NOMO-1 treated with dmso at 0.1 percent for 144 hours (cell line): ENCODE data around the gene TIMM13.
"Not testable (repeated sequence)": the region's sequence is repeated elsewhere in the genome, so short reads cannot be mapped to it uniquely, and the experiment has no call there.

ENCODE experiments used
- DNase-seq: peaks from one replicate; lab custom pipeline; 2025; ENCODE audit not compliant: unreplicated experiment; lab: John Stamatoyannopoulos, UW

TIMM13 gene

DNA sequence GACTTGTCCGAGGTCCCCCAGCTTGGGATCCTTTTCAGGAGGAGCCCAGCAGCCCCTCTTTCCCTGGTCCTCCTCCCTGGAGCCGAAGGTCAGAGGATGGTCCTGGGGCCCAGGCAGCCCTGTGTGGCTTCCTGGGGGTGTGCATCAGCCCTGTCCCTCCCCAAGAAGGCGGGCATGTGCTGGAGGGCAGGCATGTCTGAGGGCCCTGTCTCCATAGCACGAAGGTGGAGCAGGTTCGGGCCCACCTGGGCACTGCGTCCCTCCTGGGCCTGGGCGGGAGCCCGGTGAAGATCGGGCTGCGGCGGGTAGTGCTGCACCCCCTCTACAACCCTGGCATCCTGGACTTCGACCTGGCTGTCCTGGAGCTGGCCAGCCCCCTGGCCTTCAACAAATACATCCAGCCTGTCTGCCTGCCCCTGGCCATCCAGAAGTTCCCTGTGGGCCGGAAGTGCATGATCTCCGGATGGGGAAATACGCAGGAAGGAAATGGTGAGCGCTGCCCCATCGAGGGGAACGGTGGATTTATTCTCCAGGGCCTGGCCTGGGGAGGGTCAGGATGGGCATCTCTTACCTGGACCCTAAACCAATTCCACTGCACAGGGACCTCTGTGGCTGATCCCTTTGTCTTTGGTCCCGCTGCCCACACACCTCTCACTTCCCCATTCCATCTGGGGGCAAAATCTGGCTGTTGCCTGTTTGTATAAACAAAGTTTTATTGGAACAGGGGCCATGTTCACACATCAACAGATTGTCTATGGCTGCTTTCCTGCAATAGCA is 10.9 kb downstream of the TIMM13 start:
- DNase-seq: no peak

DNA sequence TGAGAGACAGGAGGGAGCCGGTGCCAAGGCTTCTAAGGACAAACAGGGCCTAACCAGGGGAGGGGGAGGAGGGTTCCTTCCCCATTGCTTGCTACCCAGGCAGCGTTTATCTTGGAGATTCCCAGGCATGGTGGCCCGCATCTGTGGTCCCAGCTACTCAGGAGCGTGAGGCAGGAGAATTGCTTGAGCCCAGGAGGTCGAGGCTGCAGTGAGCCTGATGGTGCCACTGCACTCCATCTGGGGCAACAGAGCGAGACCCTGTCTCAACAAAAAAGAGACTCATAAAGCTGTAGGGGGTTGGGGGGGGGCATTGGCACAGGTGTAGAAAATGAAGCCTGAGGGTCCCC is 11.4 kb downstream of the TIMM13 start:
- no peak for DNase-seq

DNA sequence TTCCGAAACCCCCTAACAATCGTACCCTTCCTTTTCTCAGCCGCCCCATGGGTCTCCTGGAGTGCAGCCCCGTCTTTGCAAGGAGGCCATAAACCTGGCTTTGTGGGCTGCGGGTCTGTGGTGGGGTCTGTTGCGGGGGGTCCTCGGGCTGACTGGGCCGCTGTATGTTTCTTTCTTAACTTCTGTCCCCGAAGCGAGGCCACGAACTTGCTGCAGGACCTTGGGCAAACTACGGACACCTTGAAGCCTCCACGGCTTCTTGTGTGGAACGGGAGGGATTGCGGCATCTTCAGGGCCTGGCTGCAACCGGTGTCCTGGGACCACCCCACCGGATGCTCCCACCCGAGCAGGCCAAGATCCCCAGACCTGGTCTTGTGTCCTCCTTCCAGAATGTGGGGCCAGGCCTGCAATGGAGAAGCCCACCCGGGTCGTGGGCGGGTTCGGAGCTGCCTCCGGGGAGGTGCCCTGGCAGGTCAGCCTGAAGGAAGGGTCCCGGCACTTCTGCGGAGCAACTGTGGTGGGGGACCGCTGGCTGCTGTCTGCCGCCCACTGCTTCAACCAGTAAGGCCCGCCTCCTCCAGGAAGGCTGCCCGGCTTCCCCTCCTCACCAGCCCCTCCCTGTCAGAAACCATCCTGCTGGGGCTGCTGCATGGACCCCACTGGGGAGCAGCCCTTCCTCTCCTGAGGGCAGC is 12.0 kb downstream of the TIMM13 start:
- no peak for DNase-seq

DNA sequence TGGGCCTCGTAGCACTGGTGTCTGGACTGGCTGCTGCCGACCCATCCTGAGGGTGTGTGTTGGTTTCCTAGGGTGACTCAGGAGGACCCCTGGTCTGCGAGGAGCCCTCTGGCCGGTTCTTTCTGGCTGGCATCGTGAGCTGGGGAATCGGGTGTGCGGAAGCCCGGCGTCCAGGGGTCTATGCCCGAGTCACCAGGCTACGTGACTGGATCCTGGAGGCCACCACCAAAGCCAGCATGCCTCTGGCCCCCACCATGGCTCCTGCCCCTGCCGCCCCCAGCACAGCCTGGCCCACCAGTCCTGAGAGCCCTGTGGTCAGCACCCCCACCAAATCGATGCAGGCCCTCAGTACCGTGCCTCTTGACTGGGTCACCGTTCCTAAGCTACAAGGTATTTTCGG is 13.8 kb downstream of the TIMM13 start:
- no peak for DNase-seq

DNA sequence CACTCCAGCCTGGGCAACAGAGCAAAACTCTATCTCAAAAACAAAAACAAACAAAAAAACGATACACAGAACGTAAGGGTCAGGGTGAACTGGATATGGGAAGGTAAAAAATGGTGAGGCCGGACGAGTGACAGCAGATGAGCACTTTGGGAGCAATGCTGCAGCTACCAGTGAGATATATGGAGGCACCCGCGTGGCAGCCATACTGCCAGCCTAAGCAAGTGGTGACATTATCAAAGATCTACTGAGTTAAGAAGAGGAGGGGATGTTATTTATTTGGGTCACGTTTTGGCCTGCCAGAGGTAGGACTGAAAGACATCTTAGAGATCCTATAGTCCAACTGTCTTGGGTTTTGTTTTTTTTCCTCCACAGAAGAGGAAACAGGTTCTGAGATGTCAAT is 14.2 kb downstream of the TIMM13 start:
- no peak for DNase-seq

DNA sequence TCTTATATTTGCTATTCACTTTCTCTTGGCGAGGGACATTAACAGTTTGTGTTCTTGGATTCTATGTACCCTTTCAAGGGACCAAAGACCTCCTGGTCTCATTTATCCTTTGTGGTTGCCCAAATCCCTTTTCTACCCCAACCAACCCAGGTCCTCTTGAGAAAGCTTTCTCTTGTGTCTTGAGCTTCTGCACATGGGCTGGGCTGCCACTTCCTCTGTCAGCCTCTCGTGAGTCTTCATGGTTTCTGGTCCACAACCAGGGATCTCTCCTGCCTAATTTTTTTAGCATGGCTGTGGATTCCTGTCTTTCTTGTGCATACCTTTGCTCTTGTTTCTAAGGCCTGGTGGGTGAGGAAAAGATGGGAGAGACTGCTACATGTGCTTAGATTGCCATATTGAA is 14.9 kb downstream of the TIMM13 start:
- DNase-seq: no peak

DNA sequence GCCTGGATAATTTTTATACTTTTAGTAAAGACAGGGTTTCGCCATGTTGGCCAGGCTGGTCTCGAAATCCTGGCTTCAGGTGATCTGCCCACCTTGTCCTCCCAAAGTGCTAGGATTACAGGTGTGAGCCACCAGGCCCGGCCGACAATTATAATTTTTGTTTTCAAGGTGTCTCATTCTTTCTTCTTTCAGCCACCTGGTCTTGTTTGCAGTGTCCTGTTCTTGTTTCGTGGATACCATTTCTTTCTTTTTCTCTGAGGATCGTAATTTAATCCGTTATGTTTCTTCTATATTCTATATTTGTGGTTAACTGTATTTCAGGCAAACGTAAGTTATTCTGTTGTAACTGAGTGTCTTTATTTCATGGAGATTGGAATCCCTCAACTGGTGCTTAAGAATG is 15.7 kb downstream of the TIMM13 start:
- DNase-seq: no peak

DNA sequence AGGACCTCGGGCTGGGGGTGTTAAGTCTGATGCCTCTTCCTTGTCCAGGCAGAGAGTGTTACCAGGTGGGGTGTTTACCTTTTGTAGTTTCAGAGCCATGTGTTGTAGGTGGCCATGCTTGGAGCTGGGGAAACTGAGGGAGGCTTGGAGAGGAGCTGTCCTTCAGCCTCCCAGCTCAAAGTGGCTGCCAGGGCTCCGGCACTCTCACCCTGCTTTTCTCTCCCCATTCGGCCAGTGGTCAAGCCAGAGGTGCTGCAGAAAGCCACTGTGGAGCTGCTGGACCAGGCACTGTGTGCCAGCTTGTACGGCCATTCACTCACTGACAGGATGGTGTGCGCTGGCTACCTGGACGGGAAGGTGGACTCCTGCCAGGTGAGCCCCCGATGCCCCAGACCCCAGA is 17.4 kb downstream of the TIMM13 start:
- DNase-seq: no peak

DNA sequence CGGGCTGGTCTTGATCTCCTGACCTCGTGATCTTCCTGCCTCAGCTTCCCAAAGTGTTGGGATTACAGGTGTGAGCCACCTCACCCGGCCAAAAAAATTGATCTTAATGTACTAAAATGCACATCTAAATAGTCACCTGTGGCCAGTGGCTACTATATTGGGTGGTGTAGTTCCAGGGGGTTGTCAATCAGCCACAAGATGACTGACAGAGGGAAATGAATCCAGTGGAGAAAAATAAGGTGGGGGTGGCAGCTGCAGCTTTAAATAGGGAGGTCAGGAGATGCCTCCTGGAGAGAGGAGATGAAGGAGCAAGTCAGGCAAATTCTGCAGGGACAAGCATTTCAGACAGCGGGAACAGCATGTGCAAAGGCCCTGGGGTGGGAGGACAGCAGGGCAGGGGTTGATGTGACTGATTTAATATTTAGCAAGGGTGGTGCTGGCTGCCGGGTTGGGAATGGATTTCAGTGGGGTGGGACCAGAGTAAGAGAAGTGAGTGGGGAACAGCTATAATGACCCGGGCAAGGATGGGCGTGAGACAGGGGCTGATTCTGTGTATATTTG is 18.0 kb downstream of the TIMM13 start:
- DNase-seq: no peak

DNA sequence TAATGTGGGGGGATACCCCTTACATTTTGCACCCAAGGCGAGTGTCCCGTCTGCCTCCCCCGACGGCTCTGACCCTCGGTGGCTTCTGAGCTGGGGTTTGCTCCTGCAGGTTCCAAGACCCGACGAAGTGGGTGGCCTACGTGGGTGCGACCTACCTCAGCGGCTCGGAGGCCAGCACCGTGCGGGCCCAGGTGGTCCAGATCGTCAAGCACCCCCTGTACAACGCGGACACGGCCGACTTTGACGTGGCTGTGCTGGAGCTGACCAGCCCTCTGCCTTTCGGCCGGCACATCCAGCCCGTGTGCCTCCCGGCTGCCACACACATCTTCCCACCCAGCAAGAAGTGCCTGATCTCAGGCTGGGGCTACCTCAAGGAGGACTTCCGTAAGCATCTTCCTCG is 19.1 kb downstream of the TIMM13 start:
- DNase-seq: no peak

DNA sequence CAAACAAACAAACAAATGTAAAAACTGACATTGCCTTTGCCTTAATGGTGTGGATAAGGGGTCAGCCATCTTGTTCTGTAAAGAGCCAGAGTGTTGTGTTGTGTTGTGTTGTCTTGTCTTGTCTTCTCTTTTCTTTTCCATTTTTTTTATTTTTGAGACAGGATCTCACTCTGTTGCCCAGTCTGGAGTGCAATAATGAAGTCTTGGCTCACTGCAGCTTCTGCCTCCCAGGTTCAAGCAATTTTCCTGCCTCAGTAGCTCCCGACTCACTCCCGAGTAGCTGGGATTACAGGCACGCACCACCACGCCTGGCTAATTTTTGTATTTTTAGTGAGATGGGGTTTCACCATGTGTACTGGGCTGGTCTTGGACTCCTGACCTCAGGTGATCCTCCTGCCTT is 27.8 kb downstream of the TIMM13 start:
- no peak for DNase-seq

DNA sequence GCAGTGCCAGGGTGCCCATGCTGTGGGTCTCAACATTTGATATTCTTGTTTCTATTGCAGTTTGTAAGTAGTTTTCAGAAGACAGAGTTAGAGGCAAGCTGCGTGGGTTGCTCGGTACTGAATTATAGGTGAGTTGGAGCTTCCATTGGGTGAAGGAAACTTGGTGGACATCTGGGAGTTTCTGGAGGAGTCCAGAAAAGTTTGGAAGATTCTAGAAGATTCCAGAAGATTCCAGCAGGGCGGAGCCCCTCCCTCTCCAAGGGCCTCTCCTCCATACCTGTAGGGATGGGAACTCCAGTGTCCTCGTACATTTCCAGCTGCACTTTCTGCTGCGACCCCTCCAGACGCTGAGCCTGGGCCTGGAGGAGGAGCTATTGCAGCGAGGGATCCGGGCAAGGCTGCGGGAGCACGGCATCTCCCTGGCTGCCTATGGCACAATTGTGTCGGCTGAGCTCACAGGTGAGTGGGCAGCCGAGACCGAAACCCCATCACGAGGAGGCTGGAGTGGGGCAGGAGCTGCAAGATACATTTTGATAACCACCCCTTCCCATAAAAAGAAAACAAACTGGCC is 28.6 kb downstream of the TIMM13 start:
- DNase-seq: no peak

DNA sequence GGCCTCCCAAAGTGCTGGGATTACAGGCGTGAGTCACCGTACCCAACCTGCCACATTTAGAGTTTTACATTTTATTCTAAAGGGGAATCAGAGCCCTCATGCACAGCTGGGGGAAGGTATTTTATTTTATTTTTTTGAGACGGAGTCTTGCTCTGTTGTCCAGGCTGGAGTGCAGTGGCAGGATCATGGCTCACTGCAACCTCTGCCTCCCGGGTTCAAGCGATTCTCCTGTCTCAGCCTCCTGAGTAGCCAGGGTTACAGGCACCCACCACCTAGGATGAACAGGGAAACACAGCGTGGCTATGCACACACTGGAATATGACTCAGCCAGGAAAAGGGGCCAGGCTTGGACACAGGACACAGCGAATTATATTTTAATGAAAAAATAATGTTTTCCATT is 30.2 kb downstream of the TIMM13 start:
- DNase-seq: not testable (repeated sequence)

DNA sequence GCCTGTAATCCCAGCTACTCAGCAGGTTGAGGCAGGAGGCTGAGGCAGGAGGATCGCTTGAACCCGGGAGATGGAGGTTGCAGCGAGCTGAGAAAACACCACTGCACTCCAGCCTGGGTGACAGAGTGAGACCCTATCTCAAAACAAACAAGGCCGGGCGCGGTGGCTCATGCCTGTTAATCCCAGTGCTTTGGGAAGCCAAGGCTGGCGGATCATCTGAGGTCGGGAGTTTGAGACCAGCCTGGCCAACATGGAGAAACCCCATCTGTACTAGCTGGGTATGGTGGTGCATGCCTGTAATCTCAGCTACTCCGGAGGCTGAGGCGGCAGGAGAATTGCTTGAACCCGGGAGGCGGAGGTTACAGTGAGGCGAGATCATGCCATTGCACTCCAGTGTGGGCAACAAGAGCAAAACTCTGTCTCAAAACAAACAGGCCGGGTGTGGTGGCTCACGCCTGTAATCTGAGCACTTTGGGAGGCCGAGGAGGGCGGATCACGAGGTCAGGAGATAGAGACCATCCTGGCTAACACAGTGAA is 32.0 kb downstream of the TIMM13 start:
- DNase-seq: not testable (repeated sequence)

DNA sequence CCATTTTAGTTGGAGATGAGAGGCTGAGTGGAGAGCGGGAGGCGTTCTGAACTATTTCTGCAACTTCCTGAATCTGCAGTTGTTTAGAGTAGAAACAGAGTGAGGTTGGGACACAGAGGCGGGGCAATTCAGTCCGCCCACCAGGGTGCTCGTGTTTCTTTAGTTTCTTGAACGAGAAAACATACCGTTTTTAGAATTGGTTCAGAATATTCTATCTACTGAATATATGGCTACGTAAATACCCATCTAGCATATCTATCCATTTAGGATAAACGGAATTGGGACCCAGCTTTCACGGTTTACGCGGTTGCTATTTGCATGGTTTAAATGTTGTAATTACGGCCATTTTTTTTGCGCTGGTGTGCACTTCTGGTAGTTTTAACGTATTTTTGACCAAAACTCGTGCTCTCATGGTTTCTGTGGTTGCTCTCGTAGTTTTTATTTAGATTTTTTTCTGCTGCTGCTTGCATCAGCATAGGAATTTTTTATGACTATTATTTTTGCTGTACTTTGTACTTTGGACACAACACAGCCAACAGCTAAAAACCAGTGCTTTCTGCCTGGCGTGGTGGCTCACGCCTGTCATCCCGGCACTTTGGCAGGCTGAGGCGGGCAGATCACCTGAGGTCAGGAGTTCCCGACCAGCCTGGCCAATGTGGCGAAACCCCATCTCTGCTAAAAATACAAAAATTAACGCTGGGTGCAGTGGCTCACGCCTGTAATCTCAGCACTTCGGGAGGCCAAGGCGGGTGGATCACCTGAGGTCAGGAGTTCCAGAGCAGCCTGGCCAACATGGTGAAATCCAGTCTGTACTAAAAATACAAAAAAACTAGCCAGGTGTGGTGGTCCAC is 32.7 kb downstream of the TIMM13 start:
- peak; percentile 84 for DNase-seq

DNA sequence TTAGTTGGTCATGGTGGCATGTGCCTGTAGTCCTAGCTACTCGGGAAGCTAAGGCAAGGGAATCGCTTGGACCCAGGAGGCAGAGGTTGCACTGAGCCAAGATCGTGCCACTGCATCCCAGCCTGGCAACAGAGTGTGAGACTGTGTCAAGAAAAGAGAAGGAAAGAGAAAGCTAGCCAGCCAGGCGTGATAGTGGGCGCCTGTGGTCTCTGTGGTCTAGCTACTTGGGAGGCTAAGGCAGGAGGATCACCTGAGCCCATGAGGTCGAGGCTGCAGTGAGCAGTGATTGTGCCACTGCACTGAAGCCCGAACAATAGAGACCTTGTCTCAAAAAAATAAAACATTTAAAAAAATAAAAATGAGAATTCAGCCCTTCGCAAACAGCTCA is 33.3 kb downstream of the TIMM13 start:
- DNase-seq: peak; percentile 53

DNA sequence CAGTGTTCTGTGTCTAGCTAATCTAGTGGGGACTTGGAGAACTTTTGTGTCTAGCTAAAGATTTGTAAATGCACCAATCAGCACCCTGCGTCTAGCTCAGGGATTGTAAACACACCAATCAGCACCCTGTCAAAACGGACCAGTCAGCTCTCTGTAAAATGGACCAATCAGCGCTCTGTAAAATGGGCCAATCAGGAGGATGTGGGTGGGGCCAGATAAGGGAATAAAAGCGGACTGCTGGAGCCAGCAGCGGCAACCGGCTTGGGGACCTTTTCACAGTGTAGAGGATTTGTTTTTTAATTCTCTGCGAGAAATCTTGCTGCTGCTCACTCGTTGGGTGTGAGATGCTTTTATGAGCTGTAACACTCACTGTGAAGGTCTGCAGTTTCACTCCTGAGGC is 34.5 kb downstream of the TIMM13 start:
- DNase-seq: not testable (repeated sequence)

DNA sequence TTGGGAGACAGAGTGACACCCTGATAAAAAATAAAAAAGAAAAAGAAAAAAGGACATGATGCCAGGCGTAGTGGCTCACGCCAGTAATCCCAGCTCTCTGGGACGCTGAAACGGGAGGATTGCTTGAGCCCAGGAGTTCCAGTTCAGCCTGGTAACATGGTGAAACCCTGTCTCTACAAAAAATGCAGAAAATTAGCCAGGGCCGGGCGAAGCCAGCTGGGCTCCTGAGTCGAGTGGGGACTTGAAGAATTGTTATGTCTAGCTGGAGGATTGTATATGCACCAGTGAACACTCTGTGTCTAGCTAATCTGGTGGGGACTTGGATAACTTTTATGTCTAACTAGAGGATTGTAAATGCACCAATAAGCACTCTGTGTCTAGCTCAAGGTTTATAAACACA is 35.0 kb downstream of the TIMM13 start:
- no peak for DNase-seq

DNA sequence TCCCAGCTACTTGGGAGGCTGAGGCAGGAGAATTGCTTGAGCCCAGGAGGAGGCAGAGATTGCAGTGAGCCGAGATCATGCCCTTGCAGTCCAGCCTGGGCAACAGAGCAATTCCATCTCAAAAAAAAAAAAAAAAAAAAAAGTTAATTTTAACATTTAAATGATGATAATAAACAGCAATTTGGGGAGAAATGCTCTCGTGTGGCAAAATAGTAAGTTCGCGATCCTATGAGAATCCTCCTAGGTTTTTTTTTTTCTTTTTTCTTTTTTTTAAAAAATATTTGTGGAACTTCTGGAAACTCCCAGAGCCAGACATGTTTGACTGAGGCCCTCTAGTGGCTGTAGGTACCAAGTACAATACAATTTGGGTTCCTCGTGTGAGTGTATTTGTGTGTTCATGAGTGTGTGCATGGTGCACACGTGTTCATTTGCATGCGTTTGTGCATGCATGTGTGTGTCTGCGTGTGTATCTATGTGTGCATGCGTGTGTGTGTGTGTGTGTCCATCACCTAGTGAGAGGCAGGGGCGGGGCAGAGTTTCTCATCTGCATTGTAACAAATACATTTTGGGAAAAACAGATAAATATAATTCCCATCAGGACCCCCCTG is 36.2 kb downstream of the TIMM13 start:
- no peak for DNase-seq

DNA sequence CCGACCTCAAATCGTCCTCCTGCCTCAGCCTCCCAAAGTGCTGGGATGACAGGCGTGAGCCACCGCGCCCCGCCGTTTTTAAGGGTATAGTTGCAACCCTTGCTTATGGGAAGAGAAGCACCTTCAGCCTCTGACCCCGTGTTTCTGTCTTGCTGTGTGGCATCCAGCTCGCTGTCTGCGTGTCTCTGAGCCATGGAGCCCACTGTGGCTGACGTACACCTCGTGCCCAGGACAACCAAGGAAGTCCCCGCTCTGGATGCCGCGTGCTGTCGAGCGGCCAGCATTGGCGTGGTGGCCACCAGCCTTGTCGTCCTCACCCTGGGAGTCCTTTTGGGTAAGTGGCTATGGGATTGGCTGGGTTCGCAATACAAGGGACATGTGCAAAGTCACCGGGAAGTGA is 37.8 kb downstream of the TIMM13 start:
- no peak for DNase-seq
